Endothelial cell of umbilical vein (primary cell): ENCODE data around the gene KDM5B. TPM values are rescaled to one million over a fixed set of nuclear protein-coding genes. Genes with fewer than 3 reads are reported as not detected.

Experiments used
- BruUV-seq: library from RNA; stranded (reverse); fragments of 400-500 nt; replicated peaks from 2 replicates; lab custom pipeline; 2021; lab: Mats Ljungman, UMichigan
- CTCF ChIA-PET: fragments of 300-600, 350-600 bp; sonication (Branson Sonifier 250); formaldehyde crosslinking; loops from one replicate; lab custom pipeline; 2021; ENCODE audit warnings: antibody characterized with exemption, inconsistent platforms; lab: Charles Lee
- POLR2A ChIA-PET: fragments of 300-600, 350-600 bp; sonication (Branson Sonifier 250); formaldehyde crosslinking; loops from one replicate; lab custom pipeline; 2021; ENCODE audit warnings: antibody characterized with exemption, inconsistent platforms; lab: Charles Lee
- DNase-seq: peaks from one replicate; pipeline ENCODE4 v3.0.0-alpha.2; 2011; ENCODE audit warnings: low read depth, low spot score
- FAIRE-seq: peaks from 2 replicates; lab custom pipeline; 2011; peaks lifted over from hg19 to GRCh38; lab: Jason Lieb, UNC
- H2AFZ ChIP-seq: 2 replicates; pipeline ENCODE4 v1.6.0; 2012; ENCODE audit warnings: low read depth, low read length, control low read depth, inconsistent platforms
- H3K27ac ChIP-seq: 2 replicates; pipeline ENCODE4 v1.5.1; 2011; ENCODE audit warnings: low read depth, mild to moderate bottlenecking, control low read depth, low read length, moderate library complexity; ENCODE audit not compliant: insufficient read depth
- H3K27me3 ChIP-seq, 2 experiments: 2 replicates each; pipeline versions ENCODE4 v1.6.0 to v1.6.1; 2011; ENCODE audit warnings: low read length in 2 of 2, mixed read lengths in 1 of 2; ENCODE audit not compliant: control insufficient read depth in 2 of 2, insufficient read depth in 2 of 2
- H3K36me3 ChIP-seq, 2 experiments: 2 replicates in 1 of 2; 3 replicates in 1 of 2; pipeline ENCODE4 v1.5.1; 2011; ENCODE audit warnings: low read length in 2 of 2, mild to moderate bottlenecking in 1 of 2, moderate library complexity in 1 of 2; ENCODE audit not compliant: control insufficient read depth in 2 of 2, insufficient read depth in 2 of 2; ENCODE audit errors: extremely low read depth in 1 of 2
- H3K4me1 ChIP-seq: 3 replicates; pipeline ENCODE4 v1.5.1; 2011; ENCODE audit warnings: mild to moderate bottlenecking, low read length; ENCODE audit not compliant: control insufficient read depth, insufficient read depth; ENCODE audit errors: extremely low read depth
- H3K4me2 ChIP-seq: 2 replicates; pipeline ENCODE4 v1.6.1; 2011; ENCODE audit warnings: low read length, control low read depth, mixed read lengths; ENCODE audit not compliant: insufficient read depth
- H3K4me3 ChIP-seq, 3 experiments: fragments of 200-600 bp in 1 of 3; sonication (generic), shearing (Covaris generic) in 1 of 3; replicated peaks in 1 of 3; 2 replicates each; pipeline ENCODE4 v1.5.1; 2011 to 2016; ENCODE audit warnings: control low read depth in 3 of 3, low read length in 3 of 3, mild to moderate bottlenecking in 2 of 3, inconsistent platforms in 1 of 3, low read depth in 1 of 3, moderate library complexity in 1 of 3; ENCODE audit not compliant: insufficient read depth in 1 of 3
- H3K79me2 ChIP-seq: 2 replicates; pipeline ENCODE4 v1.6.0; 2012; ENCODE audit warnings: low read length, inconsistent platforms; ENCODE audit not compliant: control insufficient read depth, insufficient read depth
- H3K9ac ChIP-seq: replicated peaks from 2 replicates; pipeline ENCODE3; 2011; ENCODE audit warnings: low read length, control low read depth; ENCODE audit not compliant: insufficient read depth; ENCODE audit errors: extremely low read depth
- H3K9me1 ChIP-seq: replicated peaks from 3 replicates; pipeline ENCODE4 v1.6.0; 2011; ENCODE audit warnings: mild to moderate bottlenecking, low read length; ENCODE audit not compliant: control insufficient read depth, insufficient read depth; ENCODE audit errors: extremely low read depth
- H3K9me3 ChIP-seq: replicated peaks from 2 replicates; pipeline ENCODE4 v1.5.1; 2012; ENCODE audit warnings: low read length, inconsistent platforms; ENCODE audit not compliant: control insufficient read depth, insufficient read depth
- H4K20me1 ChIP-seq: replicated peaks from 2 replicates; pipeline ENCODE3; 2011; ENCODE audit warnings: mild to moderate bottlenecking, low read length; ENCODE audit not compliant: control insufficient read depth, insufficient read depth; ENCODE audit errors: extremely low read depth
- EZH2 ChIP-seq: IDR thresholded peaks from 2 replicates; pipeline ENCODE4 v1.6.1; 2012; ENCODE audit warnings: borderline replicate concordance, low read depth, mild to moderate bottlenecking, moderate library complexity, low read length, inconsistent platforms; ENCODE audit not compliant: severe bottlenecking
- FOS ChIP-seq: IDR thresholded peaks from 2 replicates; pipeline ENCODE4 v1.6.1; 2011; ENCODE audit warnings: mild to moderate bottlenecking, low read length, moderate library complexity, borderline replicate concordance; ENCODE audit not compliant: insufficient read depth
- GATA2 ChIP-seq: IDR thresholded peaks from 2 replicates; pipeline ENCODE4 v1.7.0; 2011; ENCODE audit warnings: low read depth, mild to moderate bottlenecking, moderate library complexity, mixed read lengths, low read length; ENCODE audit not compliant: insufficient read length, insufficient read depth
- JUN ChIP-seq: IDR thresholded peaks from 2 replicates; pipeline ENCODE4 v1.6.1; 2011; ENCODE audit warnings: borderline replicate concordance, low read depth; ENCODE audit not compliant: insufficient read length, insufficient read depth
- MAX ChIP-seq: IDR thresholded peaks from 2 replicates; pipeline ENCODE4 v1.6.1; 2011; ENCODE audit not compliant: insufficient read depth, insufficient read length
- MYC ChIP-seq: IDR thresholded peaks from one replicate; pipeline ENCODE4 v1.6.1; 2011; ENCODE audit warnings: mild to moderate bottlenecking, low read depth, low read length
- POLR2A ChIP-seq: IDR thresholded peaks from 2 replicates; pipeline ENCODE4 v1.6.1; 2012; ENCODE audit warnings: low read depth, mild to moderate bottlenecking, control low read depth, low read length
- POLR2AphosphoS5 ChIP-seq: IDR thresholded peaks from 2 replicates; pipeline ENCODE4 v1.6.1; 2012; ENCODE audit warnings: low read depth, mild to moderate bottlenecking, control low read depth, low read length, moderate library complexity; ENCODE audit not compliant: insufficient read depth
- dilution Hi-C: fragments of 300-500 bp; cut with MboI; formaldehyde crosslinking; loops from one replicate; pipeline ENCODE4 v1.15.0; 2019; ENCODE audit warnings: low sequenced_read_pairs; ENCODE audit not compliant: extremely low pct_ligation_motif_present
- intact Hi-C: fragments of 100-400 bp; cut with micrococcal nuclease; formaldehyde crosslinking; loops from one replicate; pipeline ENCODE4 v1.10.0; 2022
- polyA plus RNA-seq, 4 experiments: library from polyadenylated mRNA; depleted of rRNA in 3 of 4; stranded (reverse) in 3 of 4; unstranded in 1 of 4; fragments of >200 nt; gene quantifications; 2 replicates each; pipeline versions ENCODE4 v1.2.1 to v1.2.3, GENCODE V29; 2011 to 2012; ENCODE audit warnings: missing spikeins in 1 of 4
- total RNA-seq: library from RNA; stranded (reverse); gene quantifications from 2 replicates; pipeline ENCODE4 v1.2.3, GENCODE V29; 2021
- TF ChIP-seq, protein P1 (sequence below), 2 donors: IDR thresholded peaks; 1 replicate in 1 of 2; 2 replicates in 1 of 2; pipeline ENCODE4 v1.5.1; 2011; ENCODE audit warnings: low read length in 2 of 2, mild to moderate bottlenecking in 2 of 2, moderate library complexity in 2 of 2, control low read depth in 1 of 2, inconsistent platforms in 1 of 2, low read depth in 1 of 2; ENCODE audit not compliant: insufficient read depth in 1 of 2; ENCODE audit errors: extremely low read depth in 1 of 2

Gene KDM5B
- total and polyA plus RNA-seq, 2 donors (not counting 3 experiments of a cell fraction or from before 2014, with no cell fraction given): 25.2 to 65.5 TPM

DNA sequence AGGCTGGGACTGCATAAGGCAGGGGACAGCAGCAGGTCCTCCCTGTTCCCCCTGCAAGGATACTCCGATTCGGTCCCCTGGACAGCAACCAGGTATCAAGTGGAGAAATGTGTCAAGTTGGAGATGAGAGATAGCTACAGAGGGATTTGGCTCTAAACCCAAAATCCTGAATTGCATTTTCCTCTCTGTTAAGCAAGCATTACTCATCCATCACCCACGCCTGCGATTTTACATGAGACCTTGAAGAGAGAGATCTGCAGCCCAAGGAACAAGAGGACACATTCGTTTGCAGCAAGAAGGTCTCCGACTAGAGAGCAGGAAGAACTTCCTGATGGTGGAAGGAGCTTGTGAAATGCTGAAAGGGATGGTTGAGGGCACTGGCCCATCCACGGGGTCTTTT, 119.8 kb downstream of the KDM5B start:
- dilution Hi-C loops: no loop called here
- DNase-seq: no peak
- H3K36me3 ChIP-seq: no peaks in the 10 kb centered on the region
- no peak overlapping the region for H3K27ac ChIP-seq
- no peak overlapping the region for H3K4me2 ChIP-seq
- no peak for FAIRE-seq
- BruUV-seq: no TSS peak
- no peaks in the 10 kb centered on the region for H3K4me1 ChIP-seq
- no peaks in the 10 kb centered on the region for H3K9me1 ChIP-seq
- H3K9me3 ChIP-seq: no peaks in the 10 kb centered on the region
- peaks cover 3% of the 10 kb centered on the region in 2 experiments for H3K27me3 ChIP-seq
- no peak overlapping the region for H3K4me3 ChIP-seq
- no peaks in the 10 kb centered on the region for H4K20me1 ChIP-seq
- CTCF ChIA-PET: interaction anchor here (1.6 to 2.0 kb wide), 2 partner anchors 9 to 12 kb away, joined by 3 to 7 read pairs; no protein-coding TSS in a partner anchor
- H3K79me2 ChIP-seq: no peaks in the 10 kb centered on the region
- intact Hi-C loops: no loop called here
- TF ChIP-seq GATA2 (no peak), MAX (no peak), FOS (no peak), POLR2AphosphoS5 (no peak), EZH2 (no peak), JUN (no peak), MYC (no peak), POLR2A (no peak)
- TF ChIP-seq, protein P1, sequence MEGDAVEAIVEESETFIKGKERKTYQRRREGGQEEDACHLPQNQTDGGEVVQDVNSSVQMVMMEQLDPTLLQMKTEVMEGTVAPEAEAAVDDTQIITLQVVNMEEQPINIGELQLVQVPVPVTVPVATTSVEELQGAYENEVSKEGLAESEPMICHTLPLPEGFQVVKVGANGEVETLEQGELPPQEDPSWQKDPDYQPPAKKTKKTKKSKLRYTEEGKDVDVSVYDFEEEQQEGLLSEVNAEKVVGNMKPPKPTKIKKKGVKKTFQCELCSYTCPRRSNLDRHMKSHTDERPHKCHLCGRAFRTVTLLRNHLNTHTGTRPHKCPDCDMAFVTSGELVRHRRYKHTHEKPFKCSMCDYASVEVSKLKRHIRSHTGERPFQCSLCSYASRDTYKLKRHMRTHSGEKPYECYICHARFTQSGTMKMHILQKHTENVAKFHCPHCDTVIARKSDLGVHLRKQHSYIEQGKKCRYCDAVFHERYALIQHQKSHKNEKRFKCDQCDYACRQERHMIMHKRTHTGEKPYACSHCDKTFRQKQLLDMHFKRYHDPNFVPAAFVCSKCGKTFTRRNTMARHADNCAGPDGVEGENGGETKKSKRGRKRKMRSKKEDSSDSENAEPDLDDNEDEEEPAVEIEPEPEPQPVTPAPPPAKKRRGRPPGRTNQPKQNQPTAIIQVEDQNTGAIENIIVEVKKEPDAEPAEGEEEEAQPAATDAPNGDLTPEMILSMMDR (IDR thresholded peaks at IDR 0.05; ENCODE audit: extremely low read depth in 1 of 2, insufficient read depth in 1 of 2, low read depth in 1 of 2, low read length in 2 of 2): no peak
- H2AFZ ChIP-seq: no peak overlapping the region
- POLR2A ChIA-PET: no interaction called here
- no peak overlapping the region for H3K9ac ChIP-seq
